Fibroblast of gingiva (primary cell): Measurements from ENCODE around the gene BMPER.
A peak's percentile ranks its signal among the peaks of the same experiment; 100 is the strongest.

ENCODE experiments used
- DNase-seq: peaks from one replicate; pipeline ENCODE4 v3.0.0-alpha.2; 2011; ENCODE audit warnings: low read depth

BMPER gene

GRCh38 chr7:34093276-34093675 lies 187.9 kb downstream of the BMPER start:
- no peak for DNase-seq

GRCh38 chr7:34096198-34096651 lies 190.9 kb downstream of the BMPER start:
- DNase-seq = peak; percentile 100

- no peak for DNase-seq
These were observed 191.4 kb downstream of the BMPER start for GRCh38 chr7:34096777-34097176.

GRCh38 chr7:34100661-34101060 lies 195.3 kb downstream of the BMPER start:
- no peak for DNase-seq

- DNase-seq = no peak
These were observed 198.8 kb downstream of the BMPER start for GRCh38 chr7:34104115-34104514.

GRCh38 chr7:34104992-34105391 lies 199.7 kb downstream of the BMPER start:
- no peak for DNase-seq

GRCh38 chr7:34107276-34107675 lies 201.9 kb downstream of the BMPER start:
- DNase-seq = peak; percentile 59

- DNase-seq = peak; percentile 39
These were observed 202.8 kb downstream of the BMPER start for GRCh38 chr7:34108165-34108564.

- DNase-seq = no peak
These were observed 204.8 kb downstream of the BMPER start for GRCh38 chr7:34109936-34110780.

- DNase-seq = no peak
These were observed 205.7 kb downstream of the BMPER start for GRCh38 chr7:34111031-34111430.

GRCh38 chr7:34115503-34115902 lies 210.2 kb downstream of the BMPER start:
- DNase-seq = no peak

- DNase-seq = no peak
These were observed 212.2 kb downstream of the BMPER start for GRCh38 chr7:34117573-34117972.

- DNase-seq = no peak
These were observed 216.0 kb downstream of the BMPER start for GRCh38 chr7:34121366-34121765.

- no peak for DNase-seq
These were observed 218.0 kb downstream of the BMPER start for GRCh38 chr7:34123316-34123715.

GRCh38 chr7:34124765-34125164 lies 219.4 kb downstream of the BMPER start:
- DNase-seq = no peak

GRCh38 chr7:34128762-34129161 lies 223.4 kb downstream of the BMPER start:
- DNase-seq = no peak

- DNase-seq = no peak
These were observed 225.4 kb downstream of the BMPER start for GRCh38 chr7:34130558-34131295.

- no peak for DNase-seq
These were observed 226.0 kb downstream of the BMPER start for GRCh38 chr7:34131371-34131770.

GRCh38 chr7:34133356-34133982 lies 228.1 kb downstream of the BMPER start:
- peak; percentile 79 for DNase-seq

- DNase-seq = peak; percentile 67
These were observed 228.8 kb downstream of the BMPER start for GRCh38 chr7:34133983-34134782.

- DNase-seq = no peak
These were observed 230.6 kb downstream of the BMPER start for GRCh38 chr7:34135924-34136323.

GRCh38 chr7:34136698-34137097 lies 231.4 kb downstream of the BMPER start:
- no peak for DNase-seq
